ENCODE measurements around the gene TBCCD1. TPM values are rescaled to one million over a fixed set of nuclear protein-coding genes. Genes with fewer than 3 reads are reported as not detected.

The TBCCD1 gene
- total and polyA plus RNA-seq, 2 of the 4 experiments (the other 2 are of a cell fraction), result 7.9 to 19.7 TPM

DNA sequence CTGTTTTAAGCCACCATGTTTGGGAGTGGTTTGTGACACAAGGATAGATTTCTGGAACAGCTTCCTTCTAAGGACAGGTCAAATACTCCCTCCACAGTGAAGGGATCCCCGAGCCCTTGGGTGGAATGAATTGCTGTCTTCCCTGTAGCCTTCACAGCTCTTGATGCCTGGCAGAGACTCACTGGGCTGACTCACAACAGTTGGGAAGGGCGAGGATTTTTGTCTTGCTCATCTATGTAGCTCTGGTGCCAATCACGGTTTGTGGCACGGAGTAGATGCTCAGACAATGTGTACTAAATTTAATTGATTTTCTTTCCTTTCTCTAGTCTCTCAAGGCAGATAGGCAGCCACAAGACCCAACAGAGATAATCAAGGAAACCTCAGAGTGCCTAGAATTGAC, 49.9 kb downstream of the TBCCD1 start:
- Histone ChIP-seq H4K20me1 (ENCODE audit: insufficient read depth, low read length) (no peaks in the 10 kb centered on the region), H4K8ac (ENCODE audit: low read depth in 2 of 2, low read length in 2 of 2) (no peak overlapping the region), H3K4me1 (ENCODE audit: control insufficient read depth, insufficient read depth, low read length) (no peaks in the 10 kb centered on the region), H2AFZ (replicated peaks; ENCODE audit: low read length, poor library complexity) (no peak overlapping the region), H2BK5ac (ENCODE audit: low read depth, low read length, poor library complexity, severe bottlenecking) (no peak overlapping the region), H3K27me3 (ENCODE audit: control insufficient read depth, insufficient read depth, low read length) (peaks cover 30% of the 10 kb centered on the region), H3K9ac (ENCODE audit: low read depth, low read length) (no peak overlapping the region), H3K79me1 (ENCODE audit: low read depth in 1 of 2, low read length in 2 of 2) (no peaks in the 10 kb centered on the region), H3K14ac (replicated peaks; ENCODE audit: low read depth, low read length) (no peak overlapping the region), H3K36me3 (ENCODE audit: control insufficient read depth, insufficient read depth, low read length) (no peaks in the 10 kb centered on the region), H2BK20ac (ENCODE audit: low read depth, low read length) (no peak overlapping the region), H3K18ac (ENCODE audit: low read depth, low read length) (no peak overlapping the region), H3K56ac (ENCODE audit: extremely low read depth, insufficient read depth, low read length) (no peak overlapping the region), H3K4me2 (ENCODE audit: low read depth, low read length) (no peak overlapping the region), H2BK15ac (ENCODE audit: low read depth, low read length) (no peak overlapping the region), H3K4me3 (ENCODE audit: insufficient read depth, low read depth, low read length) (no peak overlapping the region), H4K5ac (ENCODE audit: low read depth, low read length) (no peak overlapping the region), H3K9me1 (ENCODE audit: insufficient read depth, low read length) (no peaks in the 10 kb centered on the region), H3K4ac (ENCODE audit: low read depth, low read length) (no peak overlapping the region), H3K27ac (ENCODE audit: insufficient read depth, low read length) (no peak overlapping the region), H2AK5ac (ENCODE audit: low read depth, low read length) (no peak overlapping the region), H3K9me3 (ENCODE audit: control insufficient read depth, insufficient read depth, low read length) (peaks cover 3% of the 10 kb centered on the region; the same call in 1 of the 2 replicates), H2BK120ac (ENCODE audit: low read depth, low read length) (no peak overlapping the region), H4K91ac (ENCODE audit: insufficient read depth, low read depth, low read length) (no peak overlapping the region), H3K23ac (ENCODE audit: low read depth, low read length) (no peak overlapping the region), H2AK9ac (replicated peaks; ENCODE audit: low read depth, low read length, poor library complexity) (no peak overlapping the region)
- WGBS, 2 experiments (ENCODE audit: extremely low coverage in 2 of 2, insufficient read length in 1 of 2), result no CpG with 5 or more reads among the region's 4 CpGs
- no peak for TF ChIP-seq MAFK (IDR thresholded peaks at IDR 0.05; ENCODE audit: low read depth, low read length)
- TF ChIP-seq CEBPB (IDR thresholded peaks at IDR 0.05; ENCODE audit: low read depth, low read length), result no peak
- TF ChIP-seq, protein P1, sequence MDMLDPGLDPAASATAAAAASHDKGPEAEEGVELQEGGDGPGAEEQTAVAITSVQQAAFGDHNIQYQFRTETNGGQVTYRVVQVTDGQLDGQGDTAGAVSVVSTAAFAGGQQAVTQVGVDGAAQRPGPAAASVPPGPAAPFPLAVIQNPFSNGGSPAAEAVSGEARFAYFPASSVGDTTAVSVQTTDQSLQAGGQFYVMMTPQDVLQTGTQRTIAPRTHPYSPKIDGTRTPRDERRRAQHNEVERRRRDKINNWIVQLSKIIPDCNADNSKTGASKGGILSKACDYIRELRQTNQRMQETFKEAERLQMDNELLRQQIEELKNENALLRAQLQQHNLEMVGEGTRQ (IDR thresholded peaks at IDR 0.05; ENCODE audit: low read depth, low read length), result no peak
- no peak for TF ChIP-seq RFX5 (IDR thresholded peaks at IDR 0.05; ENCODE audit: low read depth, low read length)
- TF ChIP-seq CHD1 (IDR thresholded peaks at IDR 0.05; ENCODE audit: low read depth, low read length), result no peak
- TF ChIP-seq RAD21 (IDR thresholded peaks at IDR 0.05; ENCODE audit: low read length), result no peak
- TF ChIP-seq RCOR1 (IDR thresholded peaks at IDR 0.05; ENCODE audit: insufficient replicate concordance, low read length), result no peak
- TF ChIP-seq BHLHE40 (IDR thresholded peaks at IDR 0.05; ENCODE audit: low read depth, low read length), result no peak
- no peak for TF ChIP-seq NFE2L2 (IDR thresholded peaks at IDR 0.05; ENCODE audit: low read depth, low read length)
- TF ChIP-seq FOS (IDR thresholded peaks at IDR 0.05; ENCODE audit: low read depth, low read length), result no peak
- no peak for TF ChIP-seq MAZ (IDR thresholded peaks at IDR 0.05; ENCODE audit: borderline replicate concordance, low read depth, low read length)
- TF ChIP-seq, protein P2, sequence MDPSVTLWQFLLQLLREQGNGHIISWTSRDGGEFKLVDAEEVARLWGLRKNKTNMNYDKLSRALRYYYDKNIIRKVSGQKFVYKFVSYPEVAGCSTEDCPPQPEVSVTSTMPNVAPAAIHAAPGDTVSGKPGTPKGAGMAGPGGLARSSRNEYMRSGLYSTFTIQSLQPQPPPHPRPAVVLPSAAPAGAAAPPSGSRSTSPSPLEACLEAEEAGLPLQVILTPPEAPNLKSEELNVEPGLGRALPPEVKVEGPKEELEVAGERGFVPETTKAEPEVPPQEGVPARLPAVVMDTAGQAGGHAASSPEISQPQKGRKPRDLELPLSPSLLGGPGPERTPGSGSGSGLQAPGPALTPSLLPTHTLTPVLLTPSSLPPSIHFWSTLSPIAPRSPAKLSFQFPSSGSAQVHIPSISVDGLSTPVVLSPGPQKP (IDR thresholded peaks at IDR 0.05; ENCODE audit: borderline replicate concordance, low read depth, low read length), result no peak
- in situ Hi-C loops (cut with MboI; ENCODE audit: low sequenced_read_pairs) (no loop called here), dilution Hi-C loops (cut with HindIII; ENCODE audit: low sequenced_read_pairs, unreplicated experiment) (no loop called here), intact Hi-C loops (cut with micrococcal nuclease) (no loop called here)
- BruUV-seq (replicated peaks), result no TSS peak
- ChIA-PET CTCF (no interaction called here), POLR2A (ENCODE audit: unreplicated experiment) (no interaction called here)
- DNase-seq (no peak), ATAC-seq (ENCODE audit: low read depth) (no peak)

Data from IMR-90 (cell line).